ENCODE measurements around the gene NCOA4. TPM values are rescaled to one million over a fixed set of nuclear protein-coding genes. Genes with fewer than 3 reads are reported as not detected.
"Not testable (repeated sequence)": the region's sequence is repeated elsewhere in the genome, so short reads cannot be mapped to it uniquely, and the experiment has no call there.

Gene NCOA4
- total RNA-seq, 4 donors from 2014 or later: 139 to 173 (median 157) TPM

DNA sequence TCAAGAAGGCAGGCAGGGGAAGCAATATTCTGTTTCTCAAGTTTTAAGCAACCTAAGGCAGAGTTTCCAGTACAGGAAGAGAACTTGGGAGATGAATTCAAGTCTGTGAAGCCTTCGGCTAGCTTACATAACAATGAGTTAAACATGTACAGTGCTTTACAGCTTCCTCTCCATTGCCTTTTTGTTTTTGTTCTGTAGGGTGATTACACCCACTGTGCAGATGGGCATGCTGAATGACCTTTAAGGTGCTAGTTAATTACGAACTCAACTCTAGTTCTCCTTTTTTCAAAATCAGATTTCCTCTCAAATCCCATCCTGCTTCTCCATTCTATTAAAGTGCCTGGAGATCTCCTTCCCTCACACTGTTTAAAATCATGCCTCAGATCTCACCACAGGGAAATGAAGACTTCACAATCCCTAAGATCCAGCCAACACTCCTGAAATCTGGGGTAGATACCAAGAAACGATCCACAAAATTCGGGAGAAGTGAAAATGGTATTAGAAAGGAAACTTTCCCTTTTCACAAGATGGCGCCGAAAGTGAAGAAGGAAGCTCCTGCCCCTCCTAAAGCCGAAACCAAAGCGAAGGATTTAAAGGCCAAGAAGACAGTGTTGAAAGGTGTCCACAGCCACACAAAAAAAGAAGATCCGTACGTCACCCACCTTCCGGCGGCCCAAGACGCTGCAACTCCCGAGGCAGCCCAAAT is 32.5 kb upstream of the NCOA4 start:
- Histone ChIP-seq H3K27me3 (no peaks in the 10 kb centered on the region), H3K4me3 (no peak overlapping the region), H3K9me3 (no peaks in the 10 kb centered on the region), H3K36me3 (no peaks in the 10 kb centered on the region), H3K4me1 (no peaks in the 10 kb centered on the region), H3K27ac (no peak overlapping the region)
- no peak for ATAC-seq
- intact Hi-C loops (cut with DNase I; ENCODE audit: low total_unique reads): no loop called here
- in situ Hi-C loops (cut with MboI; ENCODE audit: low sequenced_read_pairs in 4 of 4): no loop called here
- TF ChIP-seq, protein P1, sequence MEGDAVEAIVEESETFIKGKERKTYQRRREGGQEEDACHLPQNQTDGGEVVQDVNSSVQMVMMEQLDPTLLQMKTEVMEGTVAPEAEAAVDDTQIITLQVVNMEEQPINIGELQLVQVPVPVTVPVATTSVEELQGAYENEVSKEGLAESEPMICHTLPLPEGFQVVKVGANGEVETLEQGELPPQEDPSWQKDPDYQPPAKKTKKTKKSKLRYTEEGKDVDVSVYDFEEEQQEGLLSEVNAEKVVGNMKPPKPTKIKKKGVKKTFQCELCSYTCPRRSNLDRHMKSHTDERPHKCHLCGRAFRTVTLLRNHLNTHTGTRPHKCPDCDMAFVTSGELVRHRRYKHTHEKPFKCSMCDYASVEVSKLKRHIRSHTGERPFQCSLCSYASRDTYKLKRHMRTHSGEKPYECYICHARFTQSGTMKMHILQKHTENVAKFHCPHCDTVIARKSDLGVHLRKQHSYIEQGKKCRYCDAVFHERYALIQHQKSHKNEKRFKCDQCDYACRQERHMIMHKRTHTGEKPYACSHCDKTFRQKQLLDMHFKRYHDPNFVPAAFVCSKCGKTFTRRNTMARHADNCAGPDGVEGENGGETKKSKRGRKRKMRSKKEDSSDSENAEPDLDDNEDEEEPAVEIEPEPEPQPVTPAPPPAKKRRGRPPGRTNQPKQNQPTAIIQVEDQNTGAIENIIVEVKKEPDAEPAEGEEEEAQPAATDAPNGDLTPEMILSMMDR (IDR thresholded peaks at IDR 0.05 in 4 of 5, conservative IDR thresholded peaks at IDR 0.05 in 1 of 5): no peak
- no peak for TF ChIP-seq POLR2A (IDR thresholded peaks at IDR 0.05)
- no peak for DNase-seq

DNA sequence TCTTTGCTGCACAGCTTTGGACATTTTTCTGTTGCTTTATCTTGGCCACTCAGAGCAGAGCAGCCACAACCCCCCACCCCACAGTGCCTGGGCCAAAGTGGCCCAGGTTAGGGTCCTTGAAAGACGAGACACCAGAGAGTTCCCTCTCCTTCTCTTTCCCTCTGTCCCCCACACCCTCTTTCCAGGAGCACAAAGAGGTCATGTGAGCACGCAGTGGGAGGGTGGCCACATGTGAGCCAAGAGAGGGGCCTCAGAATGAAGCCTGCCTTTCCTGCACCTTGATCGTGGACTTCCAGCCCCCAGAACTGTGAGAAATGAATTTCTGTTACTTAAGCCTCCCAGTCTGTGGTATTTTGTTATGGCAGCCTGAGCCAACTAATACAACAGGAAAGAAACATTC is 30.3 kb upstream of the NCOA4 start:
- Histone ChIP-seq H3K27ac (no peak overlapping the region), H3K27me3 (no peaks in the 10 kb centered on the region), H3K9me3 (no peaks in the 10 kb centered on the region), H3K36me3 (no peaks in the 10 kb centered on the region), H3K4me1 (no peaks in the 10 kb centered on the region), H3K4me3 (no peak overlapping the region)
- in situ Hi-C loops (cut with MboI; ENCODE audit: low sequenced_read_pairs in 4 of 4): no loop called here
- TF ChIP-seq POLR2A (IDR thresholded peaks at IDR 0.05): no peak
- TF ChIP-seq, protein P1 (IDR thresholded peaks at IDR 0.05 in 4 of 5, conservative IDR thresholded peaks at IDR 0.05 in 1 of 5): no peak
- intact Hi-C loops (cut with DNase I; ENCODE audit: low total_unique reads): no loop called here
- no peak for ATAC-seq
- no peak for DNase-seq

DNA sequence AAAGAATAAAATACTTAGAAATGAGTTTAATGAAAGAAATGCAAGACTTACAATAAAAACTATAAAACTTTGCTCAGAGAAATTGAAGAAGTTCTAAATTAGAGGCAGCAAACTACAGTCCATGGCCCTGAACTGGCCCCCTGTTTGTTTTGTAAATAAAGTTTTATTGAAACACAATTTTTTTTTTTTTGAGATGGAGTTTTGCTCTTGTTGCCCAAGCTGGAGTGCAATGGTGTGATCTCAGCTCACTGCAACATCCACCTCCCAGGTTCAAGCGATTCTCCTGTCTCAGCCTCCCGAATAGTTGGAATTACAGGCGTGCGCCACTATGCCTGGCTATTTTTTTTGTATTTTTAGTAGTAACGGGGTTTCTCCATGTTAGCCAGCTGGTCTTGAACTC is 27.5 kb upstream of the NCOA4 start:
- ATAC-seq; intact Hi-C loops (cut with DNase I; ENCODE audit: low total_unique reads); H3K27ac ChIP-seq; DNase-seq; H3K36me3 ChIP-seq; in situ Hi-C loops (cut with MboI; ENCODE audit: low sequenced_read_pairs in 4 of 4); H3K27me3 ChIP-seq; H3K9me3 ChIP-seq; H3K4me1 ChIP-seq; H3K4me3 ChIP-seq: not testable (repeated sequence)

- no peak for ATAC-seq
- Histone ChIP-seq H3K27ac (no peak overlapping the region), H3K27me3 (no peaks in the 10 kb centered on the region), H3K4me1 (no peaks in the 10 kb centered on the region), H3K36me3 (no peaks in the 10 kb centered on the region), H3K4me3 (no peak overlapping the region), H3K9me3 (no peaks in the 10 kb centered on the region)
- TF ChIP-seq POLR2A (IDR thresholded peaks at IDR 0.05): no peak
- TF ChIP-seq, protein P1 (IDR thresholded peaks at IDR 0.05 in 4 of 5, conservative IDR thresholded peaks at IDR 0.05 in 1 of 5): no peak
- intact Hi-C loops (cut with DNase I; ENCODE audit: low total_unique reads): no loop called here
- in situ Hi-C loops (cut with MboI; ENCODE audit: low sequenced_read_pairs in 4 of 4): no loop called here
- DNase-seq: no peak
Observed at GRCh38 chr10:46057038-46057437, 26.6 kb upstream of the NCOA4 start.

DNA sequence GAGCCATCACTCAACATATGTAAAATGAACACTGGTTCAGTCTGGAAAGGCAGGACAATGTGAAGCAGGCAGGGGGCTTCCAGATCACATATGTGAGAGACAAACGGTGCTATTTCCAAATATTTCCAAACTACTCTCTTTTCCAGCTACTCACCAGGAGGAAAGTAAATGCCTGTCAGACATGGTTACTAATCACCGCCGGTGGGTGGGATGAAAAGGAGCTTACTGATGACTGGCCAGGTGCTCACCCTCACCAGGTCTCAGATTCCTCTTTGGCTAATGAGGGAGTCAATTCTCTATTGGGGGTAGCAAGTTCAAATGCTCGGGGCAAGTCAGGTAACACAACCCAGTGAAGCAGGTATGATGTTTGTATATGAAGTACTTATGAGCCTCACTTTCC is 25.3 kb upstream of the NCOA4 start:
- intact Hi-C loops (cut with DNase I; ENCODE audit: low total_unique reads): no loop called here

More for the DNA sequence above, 25.3 kb upstream of the NCOA4 start:
- ATAC-seq: no peak
- no peaks in the 10 kb centered on the region for H3K36me3 ChIP-seq
- no peaks in the 10 kb centered on the region for H3K9me3 ChIP-seq
- H3K4me1 ChIP-seq: no peaks in the 10 kb centered on the region
- TF ChIP-seq, protein P1 (IDR thresholded peaks at IDR 0.05 in 4 of 5, conservative IDR thresholded peaks at IDR 0.05 in 1 of 5): no peak
- TF ChIP-seq POLR2A (IDR thresholded peaks at IDR 0.05): no peak
- H3K27me3 ChIP-seq: no peaks in the 10 kb centered on the region
- no peak overlapping the region for H3K4me3 ChIP-seq
- H3K27ac ChIP-seq: no peak overlapping the region
- in situ Hi-C loops (cut with MboI; ENCODE audit: low sequenced_read_pairs in 4 of 4): no loop called here
- DNase-seq: no peak

All from gastrocnemius medialis (tissue), 4 donors.